Measurements from ENCODE around the gene ADARB2.

- TF ChIP-seq CTCF (IDR thresholded peaks at IDR 0.05) (no peak), POLR2A (IDR thresholded peaks at IDR 0.05) (no peak)
Observed at GRCh38 chr10:1150638-1150955, 586.7 kb downstream of the ADARB2 start.
